Neural crest cell (in vitro differentiated cells): ENCODE data around the gene APOBEC3H. TPM values are rescaled to one million over a fixed set of nuclear protein-coding genes. Genes with fewer than 3 reads are reported as not detected.
A peak's percentile ranks its signal among the peaks of the same experiment; 100 is the strongest.

Experiments
- DNase-seq: peaks from one replicate; pipeline ENCODE4 v3.0.0; 2021; ENCODE audit warnings: low read depth, mixed read lengths, low spot score
- H3K27ac Mint-ChIP-seq: one replicate; pipeline ENCODE4 v1.8.0; 2021; ENCODE audit warnings: mild to moderate bottlenecking, mixed read lengths; ENCODE audit not compliant: unreplicated experiment
- H3K27me3 Mint-ChIP-seq: 2 replicates; pipeline ENCODE4 v1.8.0; 2021; ENCODE audit warnings: low read depth, mild to moderate bottlenecking, mixed read lengths
- H3K36me3 Mint-ChIP-seq: 2 replicates; pipeline ENCODE4 v1.8.0; 2021; ENCODE audit warnings: low read depth, mild to moderate bottlenecking, mixed read lengths
- H3K4me1 Mint-ChIP-seq: 2 replicates; pipeline ENCODE4 v1.8.0; 2021; ENCODE audit warnings: mixed read lengths
- H3K4me3 Mint-ChIP-seq: one replicate; pipeline ENCODE4 v1.8.0; 2021; ENCODE audit warnings: mild to moderate bottlenecking, mixed read lengths
- H3K9me3 Mint-ChIP-seq: 2 replicates; pipeline ENCODE4 v1.8.0; 2021; ENCODE audit warnings: mixed read lengths
- CTCF ChIP-seq: fragments of 200-600 bp; sonication (generic); conservative IDR thresholded peaks from 2 replicates; pipeline ENCODE4 v1.5.0; 2021; ENCODE audit warnings: antibody characterized with exemption, mild to moderate bottlenecking
- total RNA-seq: library from RNA; stranded (reverse); gene quantifications from 2 replicates; pipeline ENCODE4 v1.2.1, GENCODE V29; 2021

The APOBEC3H gene
- total RNA-seq, 1 donor from 2014 or later: not detected

GRCh38 chr22:39130892-39131855, 34.1 kb downstream of the APOBEC3H start:
- Mint-ChIP-seq H3K27ac (peak overlapping the region; percentile 64), H3K4me1 (peaks cover 40% of the 10 kb centered on the region), H3K27me3 (peaks cover 7% of the 10 kb centered on the region), H3K9me3 (no peaks in the 10 kb centered on the region), H3K36me3 (no peaks in the 10 kb centered on the region), H3K4me3 (peak overlapping the region; percentile 21)
- no peak for TF ChIP-seq CTCF
- peak; percentile 45 for DNase-seq

- no peak for DNase-seq
- Mint-ChIP-seq H3K36me3 (no peaks in the 10 kb centered on the region), H3K4me3 (no peak overlapping the region), H3K27ac (no peak overlapping the region), H3K4me1 (peaks cover 40% of the 10 kb centered on the region), H3K27me3 (peaks cover 7% of the 10 kb centered on the region), H3K9me3 (no peaks in the 10 kb centered on the region)
- TF ChIP-seq CTCF: no peak
Measured at GRCh38 chr22:39132281-39132680, 35.2 kb downstream of the APOBEC3H start.

- no peaks in the 10 kb centered on the region for H3K9me3 Mint-ChIP-seq
- no peak overlapping the region for H3K27ac Mint-ChIP-seq
- peaks cover 7% of the 10 kb centered on the region for H3K27me3 Mint-ChIP-seq
- no peaks in the 10 kb centered on the region for H3K36me3 Mint-ChIP-seq
- no peak overlapping the region for H3K4me3 Mint-ChIP-seq
- peaks cover 40% of the 10 kb centered on the region for H3K4me1 Mint-ChIP-seq
- DNase-seq: no peak
- TF ChIP-seq CTCF: no peak
Measured at GRCh38 chr22:39132871-39133524, 36.0 kb downstream of the APOBEC3H start.

- no peak overlapping the region for H3K4me3 Mint-ChIP-seq
- no peak for TF ChIP-seq CTCF
- no peak overlapping the region for H3K27ac Mint-ChIP-seq
- DNase-seq: no peak
- no peaks in the 10 kb centered on the region for H3K36me3 Mint-ChIP-seq
- H3K9me3 Mint-ChIP-seq: no peaks in the 10 kb centered on the region
- H3K4me1 Mint-ChIP-seq: peaks cover 36% of the 10 kb centered on the region
- H3K27me3 Mint-ChIP-seq: peaks cover 7% of the 10 kb centered on the region
Measured at GRCh38 chr22:39133871-39134270, 36.8 kb downstream of the APOBEC3H start.

- Mint-ChIP-seq H3K4me3 (no peak overlapping the region), H3K4me1 (peaks cover 30% of the 10 kb centered on the region), H3K27me3 (peaks cover 7% of the 10 kb centered on the region), H3K36me3 (no peaks in the 10 kb centered on the region), H3K27ac (no peak overlapping the region), H3K9me3 (no peaks in the 10 kb centered on the region)
- TF ChIP-seq CTCF: no peak
- DNase-seq: no peak
Measured at GRCh38 chr22:39134366-39135091, 37.5 kb downstream of the APOBEC3H start.
